ENCODE results near the gene ACTA2. TPM values are rescaled to one million over a fixed set of nuclear protein-coding genes. Genes with fewer than 3 reads are reported as not detected.

The ACTA2 gene
- total RNA-seq = 1,000 to 10,000 TPM in 2 of 3 donors, 10 to 100 TPM in 1; 87.9 to 1,054 (median 1,036) TPM

DNA sequence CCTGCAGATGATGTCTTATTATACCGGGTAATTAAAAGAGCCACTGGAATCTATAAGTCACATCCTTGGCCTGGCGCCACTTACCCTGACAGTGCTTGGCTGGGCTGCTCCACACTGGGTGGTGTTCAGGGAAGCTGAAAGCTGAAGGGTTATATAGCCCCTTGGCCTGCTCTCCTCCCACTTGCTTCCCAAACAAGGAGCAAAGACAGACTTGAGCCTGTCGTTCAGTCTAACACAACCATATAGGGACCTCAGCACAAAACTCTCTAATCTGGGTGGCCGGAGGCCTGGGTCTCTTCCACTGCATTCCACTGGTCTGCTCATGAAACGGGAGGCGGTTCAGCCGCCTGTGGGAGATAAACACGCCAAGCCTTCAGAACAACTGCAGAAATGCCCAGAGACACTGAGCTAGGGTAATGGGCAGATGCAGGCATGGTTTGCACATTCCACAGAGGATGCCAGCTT, at the start of gene ACTA2:
ACTA2 (minus strand) TSS at position 127 of the 465 bp plus-strand sequence. CDS start 3,843 bp downstream, outside the sequence.
- peak; percentile 65 to 93 for DNase-seq (ENCODE audit: low spot score in 2 of 2)
- Histone ChIP-seq H3K27me3 (no peaks in the 10 kb centered on the region), H3K9me3 (no peaks in the 10 kb centered on the region), H3K36me3 (no peaks in the 10 kb centered on the region), H3K27ac (peak within 1 kb of the TSS; percentile 89 to 92), H3K4me1 (no peaks in the 10 kb centered on the region), H3K4me3 (peak within 1 kb of the TSS; percentile 37 to 65 (median 45))
- intact Hi-C loops (cut with DNase I; ENCODE audit: low total_unique reads) = no loop called here
- TF ChIP-seq POLR2AphosphoS5 (IDR thresholded peaks at IDR 0.05) (peak; percentile 79 to 95 (median 90)), POLR2A (IDR thresholded peaks at IDR 0.05) (peak; percentile 75)
- TF ChIP-seq, protein P1, sequence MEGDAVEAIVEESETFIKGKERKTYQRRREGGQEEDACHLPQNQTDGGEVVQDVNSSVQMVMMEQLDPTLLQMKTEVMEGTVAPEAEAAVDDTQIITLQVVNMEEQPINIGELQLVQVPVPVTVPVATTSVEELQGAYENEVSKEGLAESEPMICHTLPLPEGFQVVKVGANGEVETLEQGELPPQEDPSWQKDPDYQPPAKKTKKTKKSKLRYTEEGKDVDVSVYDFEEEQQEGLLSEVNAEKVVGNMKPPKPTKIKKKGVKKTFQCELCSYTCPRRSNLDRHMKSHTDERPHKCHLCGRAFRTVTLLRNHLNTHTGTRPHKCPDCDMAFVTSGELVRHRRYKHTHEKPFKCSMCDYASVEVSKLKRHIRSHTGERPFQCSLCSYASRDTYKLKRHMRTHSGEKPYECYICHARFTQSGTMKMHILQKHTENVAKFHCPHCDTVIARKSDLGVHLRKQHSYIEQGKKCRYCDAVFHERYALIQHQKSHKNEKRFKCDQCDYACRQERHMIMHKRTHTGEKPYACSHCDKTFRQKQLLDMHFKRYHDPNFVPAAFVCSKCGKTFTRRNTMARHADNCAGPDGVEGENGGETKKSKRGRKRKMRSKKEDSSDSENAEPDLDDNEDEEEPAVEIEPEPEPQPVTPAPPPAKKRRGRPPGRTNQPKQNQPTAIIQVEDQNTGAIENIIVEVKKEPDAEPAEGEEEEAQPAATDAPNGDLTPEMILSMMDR (IDR thresholded peaks at IDR 0.05) = peak in 1 of 3 donors; percentile 18

- Histone ChIP-seq H3K4me1 (peaks cover 4 to 10% of the 10 kb centered on the region in 2 donors), H3K4me3 (peak overlapping the region in 2 of 3 donors; percentile 33 to 44), H3K36me3 (no peaks in the 10 kb centered on the region), H3K27ac (peak overlapping the region; percentile 37 to 80), H3K9me3 (no peaks in the 10 kb centered on the region), H3K27me3 (no peaks in the 10 kb centered on the region)
- intact Hi-C loops (cut with DNase I; ENCODE audit: low total_unique reads) = no loop called here
- TF ChIP-seq, protein P1 (IDR thresholded peaks at IDR 0.05) = no peak
- no peak for TF ChIP-seq POLR2AphosphoS5 (IDR thresholded peaks at IDR 0.05)
- no peak for TF ChIP-seq POLR2A (IDR thresholded peaks at IDR 0.05)
- DNase-seq (ENCODE audit: low spot score in 2 of 2) = no peak
These were observed 49.1 kb upstream of the ACTA2 start for GRCh38 chr10:89001729-89002072.

GRCh38 chr10:89001024-89001728, 48.6 kb upstream of the ACTA2 start:
- peak overlapping the region; percentile 23 to 44 (median 33) for H3K4me3 ChIP-seq
- TF ChIP-seq, protein P1 (IDR thresholded peaks at IDR 0.05) = no peak

GRCh38 chr10:88999625-89000024, 47.1 kb upstream of the ACTA2 start:
- H3K27me3 ChIP-seq = no peaks in the 10 kb centered on the region
- no peaks in the 10 kb centered on the region for H3K9me3 ChIP-seq
- intact Hi-C loops (cut with DNase I; ENCODE audit: low total_unique reads) = no loop called here
- peak overlapping the region; percentile 9 to 34 (median 23) for H3K4me3 ChIP-seq
- no peaks in the 10 kb centered on the region for H3K36me3 ChIP-seq
- H3K4me1 ChIP-seq = peaks cover 4 to 10% of the 10 kb centered on the region in 2 donors
- no peak for TF ChIP-seq POLR2AphosphoS5 (IDR thresholded peaks at IDR 0.05)
- TF ChIP-seq, protein P1 (IDR thresholded peaks at IDR 0.05) = no peak
- TF ChIP-seq POLR2A (IDR thresholded peaks at IDR 0.05) = no peak
- peak overlapping the region; percentile 37 to 64 for H3K27ac ChIP-seq
- no peak for DNase-seq (ENCODE audit: low spot score in 2 of 2)

More at GRCh38 chr10:89001024-89001728, 48.6 kb upstream of the ACTA2 start:
- peak overlapping the region; percentile 37 to 80 for H3K27ac ChIP-seq
- H3K4me1 ChIP-seq = peaks cover 4 to 10% of the 10 kb centered on the region in 2 donors
- intact Hi-C loops (cut with DNase I; ENCODE audit: low total_unique reads) = no loop called here
- H3K36me3 ChIP-seq = no peaks in the 10 kb centered on the region
- no peaks in the 10 kb centered on the region for H3K27me3 ChIP-seq
- DNase-seq (ENCODE audit: low spot score in 2 of 2) = no peak
- no peaks in the 10 kb centered on the region for H3K9me3 ChIP-seq

DNA sequence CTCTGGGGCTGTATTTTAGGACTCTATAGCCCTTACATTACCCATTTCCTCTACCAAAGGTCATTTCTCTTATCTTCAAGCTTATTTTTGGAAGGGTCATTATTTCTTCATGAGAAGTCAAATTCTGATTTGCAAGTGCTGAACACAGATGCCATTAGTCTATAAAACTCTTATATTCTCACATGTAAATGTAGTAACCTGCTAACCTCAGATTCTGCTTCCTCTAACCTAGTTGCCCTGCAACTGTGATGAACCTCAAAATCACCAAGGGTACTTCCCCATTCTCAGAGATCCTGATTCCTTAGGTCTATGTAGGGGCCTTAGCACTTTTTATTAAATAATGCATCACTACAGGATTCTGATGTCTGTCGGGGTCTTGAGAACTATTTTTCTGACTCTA, 44.4 kb upstream of the ACTA2 start:
- no peak for DNase-seq (ENCODE audit: low spot score in 2 of 2)
- intact Hi-C loops (cut with DNase I; ENCODE audit: low total_unique reads) = no loop called here
- H3K27ac ChIP-seq = peak overlapping the region; percentile 37 to 68
- peak overlapping the region in 1 of 3 donors; percentile 20 for H3K4me3 ChIP-seq
- no peaks in the 10 kb centered on the region for H3K27me3 ChIP-seq
- TF ChIP-seq POLR2A (IDR thresholded peaks at IDR 0.05) = no peak
- TF ChIP-seq, protein P1 (IDR thresholded peaks at IDR 0.05) = no peak
- TF ChIP-seq POLR2AphosphoS5 (IDR thresholded peaks at IDR 0.05) = no peak
- H3K36me3 ChIP-seq = no peaks in the 10 kb centered on the region
- H3K9me3 ChIP-seq = no peaks in the 10 kb centered on the region
- H3K4me1 ChIP-seq = peaks cover 4 to 14% of the 10 kb centered on the region in 2 donors
